ENCODE results near the gene MACO1.

The MACO1 gene

GRCh38 chr1:25522031-25522655, 91.4 kb downstream of the MACO1 start:
- no peaks in the 10 kb centered on the region for H3K36me3 Mint-ChIP-seq (ENCODE audit: low read depth)
- no peak overlapping the region for H3K4me3 Mint-ChIP-seq
- peaks cover 5% of the 10 kb centered on the region for H3K27me3 Mint-ChIP-seq (ENCODE audit: low read depth, poor library complexity)
- no peaks in the 10 kb centered on the region for H3K4me1 Mint-ChIP-seq
- peaks cover 6% of the 10 kb centered on the region for H3K9me3 Mint-ChIP-seq
- no peak for DNase-seq
- H3K27ac Mint-ChIP-seq: no peak overlapping the region
- TF ChIP-seq, protein P1, sequence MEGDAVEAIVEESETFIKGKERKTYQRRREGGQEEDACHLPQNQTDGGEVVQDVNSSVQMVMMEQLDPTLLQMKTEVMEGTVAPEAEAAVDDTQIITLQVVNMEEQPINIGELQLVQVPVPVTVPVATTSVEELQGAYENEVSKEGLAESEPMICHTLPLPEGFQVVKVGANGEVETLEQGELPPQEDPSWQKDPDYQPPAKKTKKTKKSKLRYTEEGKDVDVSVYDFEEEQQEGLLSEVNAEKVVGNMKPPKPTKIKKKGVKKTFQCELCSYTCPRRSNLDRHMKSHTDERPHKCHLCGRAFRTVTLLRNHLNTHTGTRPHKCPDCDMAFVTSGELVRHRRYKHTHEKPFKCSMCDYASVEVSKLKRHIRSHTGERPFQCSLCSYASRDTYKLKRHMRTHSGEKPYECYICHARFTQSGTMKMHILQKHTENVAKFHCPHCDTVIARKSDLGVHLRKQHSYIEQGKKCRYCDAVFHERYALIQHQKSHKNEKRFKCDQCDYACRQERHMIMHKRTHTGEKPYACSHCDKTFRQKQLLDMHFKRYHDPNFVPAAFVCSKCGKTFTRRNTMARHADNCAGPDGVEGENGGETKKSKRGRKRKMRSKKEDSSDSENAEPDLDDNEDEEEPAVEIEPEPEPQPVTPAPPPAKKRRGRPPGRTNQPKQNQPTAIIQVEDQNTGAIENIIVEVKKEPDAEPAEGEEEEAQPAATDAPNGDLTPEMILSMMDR (IDR thresholded peaks at IDR 0.05): no peak

- Mint-ChIP-seq H3K36me3 (ENCODE audit: low read depth) (no peaks in the 10 kb centered on the region), H3K4me3 (no peak overlapping the region), H3K27me3 (ENCODE audit: low read depth, poor library complexity) (peaks cover 8% of the 10 kb centered on the region), H3K9me3 (peaks cover 6% of the 10 kb centered on the region), H3K27ac (no peak overlapping the region), H3K4me1 (no peaks in the 10 kb centered on the region)
- TF ChIP-seq, protein P1 (IDR thresholded peaks at IDR 0.05): no peak
- DNase-seq: no peak
Measured at GRCh38 chr1:25523542-25523941, 92.8 kb downstream of the MACO1 start.

DNA sequence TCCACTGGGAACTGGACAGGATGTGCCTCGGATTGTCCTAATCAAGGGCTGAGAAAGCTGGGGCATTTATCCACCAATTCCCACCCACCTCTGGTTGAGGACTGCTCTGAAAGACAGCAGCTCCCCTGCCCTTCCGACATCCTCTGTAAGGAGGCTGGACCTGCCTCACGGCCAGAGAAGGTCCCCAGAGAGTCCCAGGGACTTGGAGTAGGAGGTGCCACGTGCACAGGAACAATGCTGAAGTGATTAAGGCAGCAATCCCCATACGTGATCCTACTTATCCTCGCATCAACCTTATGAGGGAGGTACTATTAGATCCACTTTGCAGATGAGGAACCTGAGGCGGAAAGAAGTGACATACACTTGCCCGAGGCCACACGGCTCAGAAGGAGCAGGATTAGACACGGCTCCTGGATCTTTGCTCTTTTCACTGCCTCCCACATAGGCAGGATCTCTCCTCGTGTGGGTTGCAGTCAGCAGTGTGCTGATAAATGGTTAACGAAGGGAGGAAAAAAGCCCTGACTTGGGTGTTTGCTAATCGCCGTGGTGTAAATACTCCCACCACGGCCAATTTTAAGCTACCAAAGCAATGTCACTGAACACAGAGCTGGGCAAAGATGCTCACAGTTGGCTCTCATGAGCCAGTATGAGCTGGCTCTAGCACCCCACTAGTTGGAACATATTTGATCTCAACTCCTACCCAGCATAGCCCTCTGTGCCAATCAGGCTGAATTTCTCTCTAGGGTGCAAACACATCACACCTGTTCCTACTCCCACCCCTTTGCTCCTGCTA, 94.1 kb downstream of the MACO1 start:
- TF ChIP-seq, protein P1 (IDR thresholded peaks at IDR 0.05): no peak
- peaks cover 9% of the 10 kb centered on the region for H3K27me3 Mint-ChIP-seq (ENCODE audit: low read depth, poor library complexity)
- DNase-seq: no peak
- H3K4me3 Mint-ChIP-seq: no peak overlapping the region
- H3K27ac Mint-ChIP-seq: no peak overlapping the region
- peaks cover 6% of the 10 kb centered on the region for H3K9me3 Mint-ChIP-seq
- H3K4me1 Mint-ChIP-seq: no peaks in the 10 kb centered on the region
- no peaks in the 10 kb centered on the region for H3K36me3 Mint-ChIP-seq (ENCODE audit: low read depth)

DNA sequence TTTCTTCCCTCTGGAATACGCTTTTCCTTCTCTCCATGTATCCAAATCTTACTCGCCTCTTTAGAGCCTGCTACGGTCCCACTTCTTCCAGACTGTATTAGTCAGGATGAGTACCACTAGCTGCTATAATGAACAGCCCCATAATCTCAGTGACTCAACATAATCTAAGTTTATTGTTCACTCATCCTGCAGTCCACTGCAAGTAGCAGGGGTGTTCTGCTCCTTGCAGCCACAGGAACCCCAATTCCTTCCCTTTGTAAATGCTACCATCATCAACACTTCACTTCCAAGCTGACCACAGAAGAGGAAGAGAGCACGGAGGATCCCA, 94.6 kb downstream of the MACO1 start:
- Mint-ChIP-seq H3K4me1 (peaks cover 2% of the 10 kb centered on the region), H3K27ac (no peak overlapping the region), H3K4me3 (no peak overlapping the region), H3K9me3 (peaks cover 6% of the 10 kb centered on the region), H3K27me3 (ENCODE audit: low read depth, poor library complexity) (peaks cover 9% of the 10 kb centered on the region), H3K36me3 (ENCODE audit: low read depth) (no peaks in the 10 kb centered on the region)
- no peak for DNase-seq
- TF ChIP-seq, protein P1 (IDR thresholded peaks at IDR 0.05): no peak

DNA sequence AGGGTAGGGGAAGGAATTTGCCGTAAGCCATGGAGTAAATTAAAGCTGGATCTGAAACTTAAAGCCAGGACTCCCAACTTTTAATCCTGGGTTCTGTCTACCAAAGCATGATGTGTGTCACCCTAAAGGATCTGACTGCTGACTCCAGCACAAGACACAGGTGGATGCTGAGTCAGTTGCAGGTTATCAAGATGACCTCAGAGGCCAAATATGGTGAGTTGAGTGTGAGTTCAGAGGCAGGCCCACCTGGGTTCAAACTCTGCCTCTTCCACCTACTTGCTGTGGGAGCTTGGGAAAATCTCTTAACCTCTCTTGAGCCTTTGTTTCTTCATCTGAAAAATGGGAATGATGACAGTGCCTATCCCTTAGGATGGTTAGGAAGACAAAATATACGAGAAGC, 96.1 kb downstream of the MACO1 start:
- TF ChIP-seq, protein P1 (IDR thresholded peaks at IDR 0.05): no peak
- Mint-ChIP-seq H3K9me3 (peaks cover 6% of the 10 kb centered on the region), H3K36me3 (ENCODE audit: low read depth) (no peaks in the 10 kb centered on the region), H3K4me1 (peaks cover 5% of the 10 kb centered on the region), H3K4me3 (no peak overlapping the region), H3K27me3 (ENCODE audit: low read depth, poor library complexity) (peaks cover 19% of the 10 kb centered on the region), H3K27ac (no peak overlapping the region)
- no peak for DNase-seq

Measured in nephron progenitor cell (in vitro differentiated cells).